ENCODE results near the gene SMARCB1.

DNA sequence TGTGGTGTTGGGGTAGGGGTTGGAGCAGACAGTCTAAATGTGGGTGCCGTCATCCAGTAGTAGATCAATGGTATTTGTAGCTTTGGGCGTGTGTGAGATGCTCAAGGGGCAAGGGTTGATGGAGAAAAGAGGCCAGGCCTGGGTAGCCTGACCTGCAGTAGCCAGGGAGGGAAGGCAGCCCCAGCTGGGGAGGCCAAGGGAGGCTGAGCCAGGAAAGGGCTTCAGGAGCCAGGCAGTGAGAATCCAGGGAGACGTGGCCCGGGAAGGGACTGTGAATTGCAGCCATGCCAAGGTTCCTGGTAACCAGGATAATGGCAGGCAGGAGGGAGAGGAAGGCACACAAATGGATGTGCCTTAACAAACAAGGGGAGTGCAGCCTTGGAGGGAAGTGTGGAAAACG lies 54.5 kb downstream of the SMARCB1 start:
- TF ChIP-seq EZH2 (IDR thresholded peaks at IDR 0.05; ENCODE audit: low read length): no peak
- TF ChIP-seq, protein P1, sequence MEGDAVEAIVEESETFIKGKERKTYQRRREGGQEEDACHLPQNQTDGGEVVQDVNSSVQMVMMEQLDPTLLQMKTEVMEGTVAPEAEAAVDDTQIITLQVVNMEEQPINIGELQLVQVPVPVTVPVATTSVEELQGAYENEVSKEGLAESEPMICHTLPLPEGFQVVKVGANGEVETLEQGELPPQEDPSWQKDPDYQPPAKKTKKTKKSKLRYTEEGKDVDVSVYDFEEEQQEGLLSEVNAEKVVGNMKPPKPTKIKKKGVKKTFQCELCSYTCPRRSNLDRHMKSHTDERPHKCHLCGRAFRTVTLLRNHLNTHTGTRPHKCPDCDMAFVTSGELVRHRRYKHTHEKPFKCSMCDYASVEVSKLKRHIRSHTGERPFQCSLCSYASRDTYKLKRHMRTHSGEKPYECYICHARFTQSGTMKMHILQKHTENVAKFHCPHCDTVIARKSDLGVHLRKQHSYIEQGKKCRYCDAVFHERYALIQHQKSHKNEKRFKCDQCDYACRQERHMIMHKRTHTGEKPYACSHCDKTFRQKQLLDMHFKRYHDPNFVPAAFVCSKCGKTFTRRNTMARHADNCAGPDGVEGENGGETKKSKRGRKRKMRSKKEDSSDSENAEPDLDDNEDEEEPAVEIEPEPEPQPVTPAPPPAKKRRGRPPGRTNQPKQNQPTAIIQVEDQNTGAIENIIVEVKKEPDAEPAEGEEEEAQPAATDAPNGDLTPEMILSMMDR (optimal IDR thresholded peaks at IDR 0.05 in 1 of 3, IDR thresholded peaks at IDR 0.05 in 1 of 3, conservative IDR thresholded peaks at IDR 0.05 in 1 of 3; ENCODE audit: extremely low read depth in 1 of 3, insufficient read depth in 2 of 3, low read length in 3 of 3): no peak

Measured in keratinocyte (primary cell).